Skin epidermis (tissue), 12 donors: ENCODE data around the gene ADAMTS20.
"Not testable (repeated sequence)": the region's sequence is repeated elsewhere in the genome, so short reads cannot be mapped to it uniquely, and the experiment has no call there.

Source experiments
- H3K27ac ChIP-seq, 21 experiments: fragments of 200-600 bp; sonication (generic) in 11 of 21; one replicate each; pipeline ENCODE4 v1.5.0; 2020; ENCODE audit warnings: mild to moderate bottlenecking in 3 of 21, inconsistent platforms in 2 of 21, moderate library complexity in 2 of 21
- H3K4me3 ChIP-seq, 7 experiments: fragments of 200-600 bp; sonication (generic) in 2 of 7; one replicate each; pipeline ENCODE4 v1.5.0; 2020; ENCODE audit warnings: inconsistent platforms in 2 of 7, mild to moderate bottlenecking in 2 of 7, moderate library complexity in 1 of 7

The ADAMTS20 gene

DNA sequence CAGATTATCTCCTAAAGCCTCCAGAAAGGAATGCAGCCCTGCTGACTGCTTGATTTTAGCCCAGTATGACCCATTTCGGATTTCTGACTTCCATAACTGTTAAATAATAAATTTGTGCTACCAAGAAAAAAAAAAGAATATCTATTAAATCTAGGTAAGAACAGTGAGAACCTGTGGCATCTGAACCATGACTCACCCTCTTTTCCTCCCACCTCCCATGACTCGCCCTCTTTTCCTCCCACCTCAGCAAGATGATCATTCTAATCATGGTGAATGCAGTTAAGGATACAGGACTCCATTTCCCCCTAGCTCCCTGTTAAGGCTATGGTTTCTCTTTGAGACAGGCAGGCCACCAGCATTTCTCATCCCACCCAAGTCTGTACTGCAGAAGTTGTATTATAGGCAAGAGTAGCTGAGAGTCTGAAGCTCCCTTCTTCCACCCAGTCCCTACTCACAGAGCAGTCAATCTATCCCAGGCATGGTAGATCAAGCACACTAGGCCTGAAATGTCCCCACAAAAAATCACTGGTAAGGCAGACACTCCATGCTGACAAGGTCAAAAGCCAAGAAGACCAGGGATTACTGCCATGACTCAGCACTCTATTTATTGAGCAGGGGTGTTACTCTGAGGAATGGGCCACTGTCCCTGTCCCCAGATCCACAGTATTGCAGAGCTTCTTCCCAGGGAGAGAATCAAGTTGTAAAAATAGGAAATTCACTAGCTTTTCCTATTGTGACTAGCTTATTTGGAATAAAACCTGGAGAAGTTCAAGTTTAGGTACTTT lies 188.9 kb downstream of the ADAMTS20 start:
- Histone ChIP-seq H3K4me3 (no peak overlapping the region), H3K27ac (no peak overlapping the region)

GRCh38 chr12:43361031-43361710 lies 190.8 kb downstream of the ADAMTS20 start:
- Histone ChIP-seq H3K27ac (no peak overlapping the region), H3K4me3 (no peak overlapping the region)

DNA sequence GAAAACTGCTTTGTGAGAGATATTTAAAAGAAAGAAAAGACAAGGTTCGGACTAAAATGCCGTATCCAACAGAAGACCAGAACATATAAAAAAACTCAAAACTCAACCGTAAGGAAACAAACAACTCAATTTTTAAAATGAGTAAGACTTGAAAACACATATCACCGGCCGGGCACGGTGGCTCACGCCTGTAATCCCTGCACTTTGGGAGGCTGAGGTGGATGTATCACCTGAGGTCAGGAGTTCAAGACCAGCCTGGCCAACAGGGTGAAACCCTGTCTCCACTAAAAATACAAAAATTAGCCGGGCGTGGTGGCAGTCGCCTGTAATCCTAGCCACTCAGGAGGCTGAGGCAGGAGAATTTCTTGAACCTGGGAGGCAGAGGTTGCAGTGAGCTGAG lies 192.0 kb downstream of the ADAMTS20 start:
- H3K4me3 ChIP-seq, H3K27ac ChIP-seq: not testable (repeated sequence)

DNA sequence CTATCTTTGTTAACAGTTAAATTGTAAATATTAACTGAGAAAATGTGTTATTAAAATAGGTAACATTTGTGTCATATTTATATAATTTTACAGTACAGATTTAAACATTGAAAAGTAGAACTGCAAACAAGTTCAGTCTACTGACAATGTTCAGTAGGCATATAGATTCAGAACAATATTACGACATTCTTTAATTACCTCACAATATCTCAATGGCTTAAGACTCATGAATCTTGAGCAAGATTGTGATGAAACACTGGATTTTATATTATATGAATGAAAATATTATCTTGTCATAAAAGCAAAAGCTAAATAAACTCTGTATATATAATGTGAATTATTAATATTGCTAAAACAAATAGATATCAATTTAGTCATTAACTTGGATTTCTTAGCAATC lies 194.9 kb downstream of the ADAMTS20 start:
- no peak overlapping the region for H3K4me3 ChIP-seq
- no peak overlapping the region for H3K27ac ChIP-seq

- H3K4me3 ChIP-seq = no peak overlapping the region
- H3K27ac ChIP-seq = no peak overlapping the region
Observed at GRCh38 chr12:43352001-43352400, 200.0 kb downstream of the ADAMTS20 start.

DNA sequence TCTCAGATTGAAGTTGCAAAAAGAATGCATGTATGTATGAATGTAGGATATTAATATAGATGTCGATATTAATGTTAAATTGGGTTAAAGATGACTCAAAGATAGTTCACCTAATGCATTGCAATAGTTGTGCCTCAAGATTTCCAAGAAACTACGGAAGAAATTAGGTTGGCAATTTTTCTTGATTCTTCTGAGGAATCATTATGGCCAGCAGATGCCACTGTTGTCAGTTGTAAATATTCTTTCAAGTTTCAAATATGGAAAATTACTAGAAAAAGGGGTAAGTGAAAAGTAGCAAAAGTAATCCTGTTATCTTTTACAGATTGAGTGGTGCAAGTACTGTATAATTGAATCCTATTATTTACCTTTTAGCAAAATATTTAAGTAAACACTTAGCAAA lies 202.1 kb downstream of the ADAMTS20 start:
- H3K4me3 ChIP-seq = no peak overlapping the region
- H3K27ac ChIP-seq = no peak overlapping the region

GRCh38 chr12:43348221-43348620 lies 203.8 kb downstream of the ADAMTS20 start:
- H3K27ac ChIP-seq = no peak overlapping the region
- no peak overlapping the region for H3K4me3 ChIP-seq

DNA sequence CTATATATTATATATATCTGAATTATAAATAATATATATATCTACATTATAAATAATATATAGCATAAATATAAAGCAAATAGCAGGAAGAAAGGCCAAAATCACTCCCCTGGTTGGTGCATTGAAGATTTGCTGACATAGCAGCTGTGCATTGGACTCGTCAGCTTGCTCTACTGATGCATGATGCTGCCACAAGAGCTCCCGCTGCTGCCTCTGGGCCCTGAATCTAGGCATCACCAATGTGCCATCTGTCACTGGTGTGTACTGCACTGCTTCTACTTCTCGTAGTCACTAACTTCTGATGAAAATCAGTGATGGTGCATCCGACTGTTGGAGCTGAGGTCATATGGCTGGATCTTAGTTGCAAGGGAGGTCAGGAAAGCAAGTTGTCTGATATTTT lies 205.0 kb downstream of the ADAMTS20 start:
- Histone ChIP-seq H3K4me3 (no peak overlapping the region), H3K27ac (no peak overlapping the region)

DNA sequence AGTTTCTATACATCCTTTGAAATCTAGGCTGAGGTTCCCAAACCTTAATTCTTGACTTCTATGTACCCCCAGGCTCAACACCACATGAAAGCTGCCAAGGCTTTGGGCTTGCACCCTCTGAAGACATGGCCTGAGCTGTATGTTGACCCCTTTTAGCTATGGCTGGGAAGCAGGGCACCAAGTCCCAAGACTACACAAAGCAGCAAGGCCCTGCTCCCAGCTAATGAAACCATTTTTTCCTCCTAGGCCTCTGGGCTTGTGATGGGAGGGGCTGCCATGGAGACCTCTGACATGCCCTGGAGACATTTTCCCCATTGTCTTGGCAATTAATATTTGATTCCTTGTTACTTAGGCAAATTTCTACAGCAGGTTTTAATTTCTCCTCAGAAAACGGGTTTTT lies 207.0 kb downstream of the ADAMTS20 start:
- H3K27ac ChIP-seq = no peak overlapping the region
- H3K4me3 ChIP-seq = no peak overlapping the region

DNA sequence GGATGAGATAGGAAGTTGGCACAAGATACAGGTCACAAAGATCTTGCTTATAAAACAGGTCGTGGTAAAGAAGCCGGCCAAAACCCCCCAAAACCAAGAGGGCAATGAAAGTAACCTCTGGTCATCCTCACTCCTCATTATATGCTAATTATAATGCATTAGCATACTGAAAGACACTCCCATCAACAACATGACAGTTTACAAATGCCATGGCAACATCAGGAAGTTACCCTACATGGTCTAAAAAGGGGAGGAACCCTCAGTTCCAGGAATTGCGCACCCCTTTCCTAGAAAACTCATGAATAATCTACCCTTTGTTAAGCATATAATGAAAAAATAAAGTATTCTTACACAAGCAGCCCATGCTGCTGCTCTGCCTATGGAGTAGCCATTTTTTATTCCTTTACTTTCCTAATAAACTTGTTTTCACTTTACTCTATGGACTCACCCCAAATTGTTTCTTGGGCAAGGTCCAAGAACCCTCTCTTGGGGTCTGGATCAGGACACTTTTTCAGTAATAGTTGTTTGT lies 210.2 kb downstream of the ADAMTS20 start:
- not testable (repeated sequence) for H3K4me3 ChIP-seq, H3K27ac ChIP-seq

DNA sequence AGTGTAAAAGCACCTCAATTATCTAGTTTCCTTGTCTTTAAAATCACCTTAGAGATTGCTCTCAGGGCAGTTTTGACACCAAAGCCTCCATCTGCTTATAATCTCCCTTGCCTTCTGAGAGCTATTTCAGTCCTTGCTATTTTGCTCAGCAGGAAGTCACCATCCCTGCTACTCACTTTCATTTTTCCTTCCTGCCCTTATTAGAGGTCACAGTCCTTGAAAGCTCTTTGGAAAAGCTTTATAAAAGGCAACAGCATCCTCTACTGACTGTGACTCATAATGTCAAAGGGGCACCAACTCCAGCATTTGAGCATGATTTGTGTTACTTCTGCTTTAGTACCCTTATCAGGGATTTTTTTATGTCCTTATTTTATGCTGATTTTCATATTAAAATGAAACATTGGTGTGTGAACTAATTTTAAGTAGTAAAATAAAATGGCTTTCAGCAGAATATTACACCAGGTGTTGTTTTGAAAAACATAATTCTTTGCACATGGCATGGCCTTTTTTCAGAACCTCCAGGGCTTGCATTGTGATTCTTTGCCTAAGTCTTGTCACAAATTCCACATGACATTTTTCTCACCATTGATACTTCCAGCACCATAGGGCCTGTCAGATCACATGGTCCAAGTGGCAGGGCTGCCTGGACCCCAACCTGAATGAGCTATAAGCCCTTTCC lies 213.0 kb downstream of the ADAMTS20 start:
- H3K27ac ChIP-seq = no peak overlapping the region
- H3K4me3 ChIP-seq = no peak overlapping the region

DNA sequence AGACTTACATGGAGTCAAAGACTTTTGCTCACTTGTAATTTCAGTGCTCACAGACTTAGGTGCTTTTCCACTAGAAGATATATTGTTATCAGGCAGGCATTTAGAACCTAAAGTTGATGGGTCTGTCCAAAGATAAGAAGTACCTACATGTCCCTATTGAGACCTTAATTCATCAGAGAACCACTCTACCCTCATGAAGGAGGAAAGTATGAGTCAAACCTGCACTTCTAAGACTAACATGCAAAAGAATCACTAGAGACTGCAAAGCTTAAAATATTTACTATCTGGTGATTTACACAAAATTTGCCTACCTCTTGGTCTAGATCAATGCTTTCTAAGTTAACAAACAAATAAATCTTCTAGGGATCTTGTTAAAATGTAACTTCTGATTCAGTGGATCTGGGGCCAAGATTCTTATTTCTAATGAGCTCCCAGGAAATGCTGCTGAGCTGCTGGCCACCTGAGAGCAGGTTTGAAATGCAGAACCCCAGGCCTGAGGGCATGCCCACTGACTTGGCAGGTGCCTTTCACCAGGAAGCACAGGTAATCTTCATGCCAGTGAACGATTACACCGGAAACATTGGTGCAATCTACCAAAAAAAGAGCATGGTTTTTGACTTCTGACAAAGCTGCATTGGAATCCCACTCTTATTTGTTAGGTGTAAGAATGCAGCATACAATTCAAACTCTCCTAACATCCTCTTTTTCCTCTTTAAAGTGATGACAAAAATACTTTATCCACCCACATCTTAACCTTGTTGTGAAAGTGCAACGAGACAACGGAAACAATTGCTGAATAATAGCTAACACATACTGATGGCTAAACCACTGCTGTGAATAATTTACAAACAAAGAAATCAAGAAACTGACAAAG lies 214.2 kb downstream of the ADAMTS20 start:
- Histone ChIP-seq H3K4me3 (no peak overlapping the region), H3K27ac (no peak overlapping the region)

DNA sequence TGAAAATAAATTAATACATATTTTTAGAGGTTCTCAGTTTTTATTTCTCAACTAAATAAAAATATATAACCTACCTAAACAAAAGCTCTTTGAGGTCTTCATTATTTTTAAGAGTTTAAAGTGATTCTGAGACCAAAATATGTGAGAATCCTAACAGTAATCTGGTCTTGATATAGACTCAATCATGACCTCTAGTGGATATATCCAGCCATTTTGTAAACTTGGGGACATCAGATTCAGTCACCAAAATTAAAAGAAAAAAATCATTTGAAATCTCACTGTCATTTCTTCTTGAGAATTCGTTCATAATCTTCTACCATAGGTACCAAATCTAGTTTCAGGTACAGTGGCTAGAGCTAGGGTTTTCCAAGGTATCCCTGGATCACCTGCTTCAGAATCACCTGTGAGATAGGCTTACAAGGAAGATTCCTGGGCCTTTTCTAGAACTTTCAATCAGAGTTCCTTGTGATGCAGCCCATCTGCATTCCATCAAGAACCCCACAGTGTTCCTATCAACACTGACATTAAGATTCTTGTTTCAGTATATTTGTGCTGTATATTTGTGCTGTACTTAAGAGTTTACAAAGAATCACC lies 214.9 kb downstream of the ADAMTS20 start:
- Histone ChIP-seq H3K27ac (no peak overlapping the region), H3K4me3 (no peak overlapping the region)

- H3K4me3 ChIP-seq = no peak overlapping the region
Observed at GRCh38 chr12:43333644-43334043, 218.4 kb downstream of the ADAMTS20 start.

GRCh38 chr12:43332977-43333640 lies 218.9 kb downstream of the ADAMTS20 start:
- H3K27ac ChIP-seq = no peak overlapping the region
- no peak overlapping the region for H3K4me3 ChIP-seq

More at GRCh38 chr12:43333644-43334043, 218.4 kb downstream of the ADAMTS20 start:
- no peak overlapping the region for H3K27ac ChIP-seq

DNA sequence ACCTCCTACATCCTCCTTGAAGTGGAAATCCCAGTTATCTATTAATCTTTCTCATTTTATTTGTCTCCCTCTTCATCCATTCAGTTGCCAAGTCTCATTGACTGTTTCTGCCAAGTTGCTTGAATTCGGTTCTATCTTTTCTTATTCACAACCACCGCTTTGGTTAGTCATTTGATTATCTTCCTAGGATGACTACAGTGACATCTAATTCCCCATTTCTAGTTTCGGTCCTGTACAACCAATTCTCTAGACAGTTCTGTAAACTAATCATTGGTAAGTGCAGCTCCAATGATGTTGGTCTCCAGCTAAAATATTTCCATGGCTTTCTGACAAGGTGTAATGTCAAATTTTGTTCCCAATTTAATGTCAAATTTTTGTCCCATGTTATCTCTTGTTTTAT lies 220.1 kb downstream of the ADAMTS20 start:
- no peak overlapping the region for H3K27ac ChIP-seq
- H3K4me3 ChIP-seq = no peak overlapping the region

DNA sequence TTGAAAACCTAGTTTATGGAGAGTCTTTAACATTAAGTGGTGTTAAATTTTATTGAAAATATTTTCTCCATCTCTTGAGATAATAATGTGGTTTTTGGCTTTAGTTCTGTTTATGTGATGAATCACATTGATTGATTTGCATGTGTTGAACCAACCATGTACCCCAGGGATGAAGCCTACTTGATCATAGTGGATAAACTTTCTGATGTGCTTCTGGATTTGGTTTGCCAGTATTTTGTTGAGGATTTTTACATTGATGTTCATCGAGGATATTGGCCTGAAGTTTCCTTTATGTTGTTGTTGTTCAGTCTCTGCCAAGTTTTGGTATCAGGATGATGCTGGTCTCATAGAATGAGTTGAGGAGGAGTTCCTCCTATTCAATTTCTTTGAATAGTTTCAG lies 222.6 kb downstream of the ADAMTS20 start:
- Histone ChIP-seq H3K27ac (no peak overlapping the region), H3K4me3 (no peak overlapping the region)

DNA sequence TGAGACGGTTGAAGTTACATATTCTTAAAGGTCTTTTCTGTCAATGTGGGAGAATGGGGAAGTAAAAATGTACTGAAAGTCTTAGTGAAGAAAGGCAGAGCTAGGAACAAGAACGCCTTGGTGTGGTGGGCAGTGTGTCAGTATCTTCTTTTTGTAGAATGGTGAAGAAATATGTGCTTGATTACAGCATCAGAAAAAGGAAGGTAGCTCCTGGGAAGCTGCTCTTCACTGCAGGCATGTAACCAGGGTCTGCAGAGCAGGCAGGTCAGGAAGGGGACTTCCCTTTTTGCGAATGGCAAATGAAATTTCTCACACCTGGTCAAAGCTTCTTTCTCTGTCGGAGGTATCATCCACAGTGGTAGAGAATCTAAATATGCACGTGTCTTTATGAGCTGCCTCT lies 226.2 kb downstream of the ADAMTS20 start:
- Histone ChIP-seq H3K4me3 (no peak overlapping the region), H3K27ac (no peak overlapping the region)

DNA sequence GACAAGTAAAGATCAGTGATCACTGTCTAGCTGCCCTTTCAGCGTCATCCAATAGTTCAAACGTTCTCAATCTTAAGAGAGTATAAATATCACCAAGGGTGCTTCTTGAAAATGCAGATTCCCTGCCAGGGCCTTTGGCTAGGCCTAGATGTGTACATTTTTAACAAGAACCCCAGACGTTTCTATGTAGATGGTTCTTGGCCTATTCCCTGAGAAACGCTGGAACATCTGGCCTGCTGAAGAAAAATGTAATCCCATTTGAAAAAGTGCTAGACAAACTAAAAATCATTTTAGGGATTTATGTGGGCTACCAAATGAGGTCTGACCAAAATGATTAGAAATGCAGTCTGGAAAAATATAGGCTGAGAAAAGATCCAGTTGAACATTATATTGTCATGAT lies 231.7 kb downstream of the ADAMTS20 start:
- Histone ChIP-seq H3K27ac (no peak overlapping the region), H3K4me3 (no peak overlapping the region)
